Measurements from ENCODE around the gene MID2.
A peak's percentile ranks its signal among the peaks of the same experiment; 100 is the strongest.
"Not testable (repeated sequence)": the region's sequence is repeated elsewhere in the genome, so short reads cannot be mapped to it uniquely, and the experiment has no call there.

MID2 gene

GRCh38 chrX:107857837-107858236 lies 32.2 kb downstream of the MID2 start:
- no peak for TF ChIP-seq GATA1 (IDR thresholded peaks at IDR 0.05; ENCODE audit: low read depth, low read length)
- TF ChIP-seq POLR2A (IDR thresholded peaks at IDR 0.05; ENCODE audit: low read length): no peak
- no peak for DNase-seq

- TF ChIP-seq POLR2A (IDR thresholded peaks at IDR 0.05; ENCODE audit: low read length) (no peak), GATA1 (IDR thresholded peaks at IDR 0.05; ENCODE audit: low read depth, low read length) (no peak)
- DNase-seq: no peak
These were observed 35.4 kb downstream of the MID2 start for GRCh38 chrX:107861056-107861455.

GRCh38 chrX:107871136-107871535 lies 45.5 kb downstream of the MID2 start:
- DNase-seq: no peak
- no peak for TF ChIP-seq POLR2A (IDR thresholded peaks at IDR 0.05; ENCODE audit: low read length)
- no peak for TF ChIP-seq GATA1 (IDR thresholded peaks at IDR 0.05; ENCODE audit: low read depth, low read length)

GRCh38 chrX:107878106-107878505 lies 52.4 kb downstream of the MID2 start:
- TF ChIP-seq GATA1 (IDR thresholded peaks at IDR 0.05; ENCODE audit: low read depth, low read length) (no peak), POLR2A (IDR thresholded peaks at IDR 0.05; ENCODE audit: low read length) (no peak)
- DNase-seq: no peak

- TF ChIP-seq POLR2A (IDR thresholded peaks at IDR 0.05; ENCODE audit: low read length) (no peak), GATA1 (IDR thresholded peaks at IDR 0.05; ENCODE audit: low read depth, low read length) (no peak)
- no peak for DNase-seq
These were observed 54.5 kb downstream of the MID2 start for GRCh38 chrX:107880054-107880610.

GRCh38 chrX:107894038-107894437 lies 68.4 kb downstream of the MID2 start:
- TF ChIP-seq GATA1 (IDR thresholded peaks at IDR 0.05; ENCODE audit: low read depth, low read length): no peak
- TF ChIP-seq POLR2A (IDR thresholded peaks at IDR 0.05; ENCODE audit: low read length): no peak
- peak; percentile 47 to 67 for DNase-seq

- no peak for DNase-seq
- TF ChIP-seq POLR2A (IDR thresholded peaks at IDR 0.05; ENCODE audit: low read length) (no peak), GATA1 (IDR thresholded peaks at IDR 0.05; ENCODE audit: low read depth, low read length) (no peak)
These were observed 77.1 kb downstream of the MID2 start for GRCh38 chrX:107902721-107903120.

- DNase-seq: no peak
- no peak for TF ChIP-seq GATA1 (IDR thresholded peaks at IDR 0.05; ENCODE audit: low read depth, low read length)
- no peak for TF ChIP-seq POLR2A (IDR thresholded peaks at IDR 0.05; ENCODE audit: low read length)
These were observed 79.7 kb downstream of the MID2 start for GRCh38 chrX:107905366-107905765.

- no peak for TF ChIP-seq POLR2A (IDR thresholded peaks at IDR 0.05; ENCODE audit: low read length)
- no peak for TF ChIP-seq GATA1 (IDR thresholded peaks at IDR 0.05; ENCODE audit: low read depth, low read length)
- DNase-seq: no peak
These were observed 98.6 kb downstream of the MID2 start for GRCh38 chrX:107924136-107924746.

GRCh38 chrX:107934262-107934661 lies 108.6 kb downstream of the MID2 start:
- no peak for DNase-seq

GRCh38 chrX:107935200-107935599 lies 109.5 kb downstream of the MID2 start:
- no peak for DNase-seq
- TF ChIP-seq GATA1 (IDR thresholded peaks at IDR 0.05; ENCODE audit: low read depth, low read length) (no peak), POLR2A (IDR thresholded peaks at IDR 0.05; ENCODE audit: low read length) (no peak)

More at GRCh38 chrX:107934262-107934661, 108.6 kb downstream of the MID2 start:
- TF ChIP-seq GATA1 (IDR thresholded peaks at IDR 0.05; ENCODE audit: low read depth, low read length) (no peak), POLR2A (IDR thresholded peaks at IDR 0.05; ENCODE audit: low read length) (no peak)

- DNase-seq: no peak
- TF ChIP-seq POLR2A (IDR thresholded peaks at IDR 0.05; ENCODE audit: low read length) (no peak), GATA1 (IDR thresholded peaks at IDR 0.05; ENCODE audit: low read depth, low read length) (no peak)
These were observed 110.2 kb downstream of the MID2 start for GRCh38 chrX:107935664-107936433.

- no peak for TF ChIP-seq POLR2A (IDR thresholded peaks at IDR 0.05; ENCODE audit: low read length)
- no peak for TF ChIP-seq GATA1 (IDR thresholded peaks at IDR 0.05; ENCODE audit: low read depth, low read length)
- DNase-seq: no peak
These were observed 110.7 kb downstream of the MID2 start for GRCh38 chrX:107936434-107936730.

- no peak for TF ChIP-seq POLR2A (IDR thresholded peaks at IDR 0.05; ENCODE audit: low read length)
- no peak for TF ChIP-seq GATA1 (IDR thresholded peaks at IDR 0.05; ENCODE audit: low read depth, low read length)
- DNase-seq: no peak
These were observed 114.4 kb downstream of the MID2 start for GRCh38 chrX:107940095-107940494.

- DNase-seq: not testable (repeated sequence)
These were observed 129.7 kb downstream of the MID2 start for GRCh38 chrX:107955337-107955736.

Measured in erythroblast (primary cell).